A549 (cell line): Measurements from ENCODE around the gene RTBDN. TPM values are rescaled to one million over a fixed set of nuclear protein-coding genes. Genes with fewer than 3 reads are reported as not detected.
"Not testable (repeated sequence)": the region's sequence is repeated elsewhere in the genome, so short reads cannot be mapped to it uniquely, and the experiment has no call there.

Source experiments
- ATAC-seq, 2 experiments: fragments of 200-7000 bp in 1 of 2; fragments of >200 bp in 1 of 2; cut with Nextera tagmentation in 1 of 2; cut with Tn5 transposase in 1 of 2; 3 replicates each; pipeline versions ENCODE4 v1.8.0 to v1.9.1; 2018 to 2020; ENCODE audit warnings: mild to moderate bottlenecking in 1 of 2, moderate library complexity in 1 of 2
- CTCF ChIA-PET: fragments of 300-600 bp; sonication (Branson Sonifier 250); formaldehyde crosslinking; extraction: SDS; loops from one replicate; lab custom pipeline; 2021; ENCODE audit warnings: antibody characterized with exemption, inconsistent platforms; lab: Yijun Ruan, JAX
- POLR2A ChIA-PET: fragments of 350-600 bp; formaldehyde crosslinking; extraction: SDS; loops from one replicate; lab custom pipeline; 2021; ENCODE audit warnings: antibody characterized with exemption, inconsistent platforms; lab: Yijun Ruan, JAX
- DNase-seq, 2 experiments: peaks; one replicate each; pipeline versions ENCODE4 v3.0.0 to v3.0.0-alpha.2; 2011 to 2016; ENCODE audit warnings: low read depth in 1 of 2, low spot score in 1 of 2
- FAIRE-seq: peaks from 2 replicates; lab custom pipeline; 2011; peaks lifted over from hg19 to GRCh38; lab: Jason Lieb, UNC
- H3K27ac ChIP-seq, 2 experiments: fragments of >200 bp; sonication (Bioruptor Twin); formaldehyde crosslinking; 3 replicates each; pipeline ENCODE4 v1.5.1; 2016 to 2017
- H3K4me1 ChIP-seq: fragments of >200 bp; sonication (Bioruptor Twin); formaldehyde crosslinking; 3 replicates; pipeline ENCODE4 v1.6.1; 2016
- H3K4me2 ChIP-seq: fragments of >200 bp; sonication (Bioruptor Twin); formaldehyde crosslinking; 3 replicates; pipeline ENCODE4 v1.6.1; 2016
- H3K4me3 ChIP-seq: fragments of >200 bp; sonication (Bioruptor Twin); formaldehyde crosslinking; 3 replicates; pipeline ENCODE4 v1.5.1; 2016
- H3K9me3 ChIP-seq: fragments of >200 bp; sonication (Bioruptor Twin); formaldehyde crosslinking; 3 replicates; pipeline ENCODE4 v1.6.1; 2016
- CTCF ChIP-seq: fragments of >200 bp; sonication (Bioruptor Twin); formaldehyde crosslinking; IDR thresholded peaks from 3 replicates; pipeline ENCODE4 v1.5.1; 2016
- FOSL2 ChIP-seq, 2 experiments: fragments of 450-650 bp in 1 of 2; fragments of >200 bp in 1 of 2; sonication (Bioruptor Twin) in 1 of 2; formaldehyde crosslinking; IDR thresholded peaks; 2 replicates each; pipeline versions ENCODE4 v1.5.0 to v1.6.1; 2016 to 2020; ENCODE audit warnings: mild to moderate bottlenecking in 1 of 2, moderate library complexity in 1 of 2
- MAX ChIP-seq: IDR thresholded peaks from 2 replicates; pipeline ENCODE4 v1.6.1; 2012
- NR3C1 ChIP-seq: fragments of >200 bp; sonication (Bioruptor Twin); formaldehyde crosslinking; IDR thresholded peaks from 3 replicates; pipeline ENCODE4 v1.6.1; 2017
- RAD21 ChIP-seq, 2 experiments: fragments of >200 bp in 1 of 2; sonication (Bioruptor Twin) in 1 of 2; formaldehyde crosslinking in 1 of 2; IDR thresholded peaks in 1 of 2; conservative IDR thresholded peaks in 1 of 2; 2 replicates in 1 of 2; 3 replicates in 1 of 2; pipeline ENCODE4 v1.6.1; 2012 to 2018; ENCODE audit warnings: inconsistent platforms in 1 of 2
- REST ChIP-seq: fragments of 200-600 bp; sonication (generic); IDR thresholded peaks from 2 replicates; pipeline ENCODE4 v1.6.1; 2016; ENCODE audit warnings: antibody characterized with exemption, mild to moderate bottlenecking, moderate library complexity
- SMC3 ChIP-seq: fragments of >200 bp; sonication (Bioruptor Twin); formaldehyde crosslinking; IDR thresholded peaks from 3 replicates; pipeline ENCODE4 v1.6.1; 2018; ENCODE audit warnings: inconsistent platforms
- ZFP36 ChIP-seq: fragments of 450-650 bp; IDR thresholded peaks from 2 replicates; pipeline ENCODE4 v1.6.1; 2014; ENCODE audit warnings: borderline replicate concordance; ENCODE audit not compliant: partially characterized antibody
- ZNF302 ChIP-seq: fragments of 250-450 bp; sonication (Bioruptor Pico); IDR thresholded peaks from 2 replicates; pipeline ENCODE4 v1.9.0; 2021; ENCODE audit warnings: inconsistent platforms, mild to moderate bottlenecking, moderate library complexity
- WGBS: methylation state at CpG from one replicate; pipeline ENCODE4 v1.1.6; 2017; ENCODE audit errors: missing lambda C conversion rate; 5-methylcytosine and 5-hydroxymethylcytosine counted together
- polyA plus RNA-seq, 4 experiments: library from polyadenylated mRNA; depleted of rRNA in 3 of 4; stranded (reverse); fragments of >200 nt; fragmentation: RNase III in 1 of 4; extraction: RNeasy Plus Mini Kit Qiagen cat#74134 plus additional on column Dnase treatment in 1 of 4; gene quantifications; 2 replicates in 3 of 4; 3 replicates in 1 of 4; pipeline ENCODE4 v1.2.3, GENCODE V29; 2011 to 2017
- TF ChIP-seq, protein P1 (sequence below): fragments of >200 bp; sonication (Bioruptor Twin); formaldehyde crosslinking; IDR thresholded peaks from 3 replicates; pipeline ENCODE4 v1.6.1; 2016

RTBDN gene
- polyA plus RNA-seq, 2 of the 4 experiments (the other 2 are of a cell fraction) = 0.09 to 0.25 TPM

DNA sequence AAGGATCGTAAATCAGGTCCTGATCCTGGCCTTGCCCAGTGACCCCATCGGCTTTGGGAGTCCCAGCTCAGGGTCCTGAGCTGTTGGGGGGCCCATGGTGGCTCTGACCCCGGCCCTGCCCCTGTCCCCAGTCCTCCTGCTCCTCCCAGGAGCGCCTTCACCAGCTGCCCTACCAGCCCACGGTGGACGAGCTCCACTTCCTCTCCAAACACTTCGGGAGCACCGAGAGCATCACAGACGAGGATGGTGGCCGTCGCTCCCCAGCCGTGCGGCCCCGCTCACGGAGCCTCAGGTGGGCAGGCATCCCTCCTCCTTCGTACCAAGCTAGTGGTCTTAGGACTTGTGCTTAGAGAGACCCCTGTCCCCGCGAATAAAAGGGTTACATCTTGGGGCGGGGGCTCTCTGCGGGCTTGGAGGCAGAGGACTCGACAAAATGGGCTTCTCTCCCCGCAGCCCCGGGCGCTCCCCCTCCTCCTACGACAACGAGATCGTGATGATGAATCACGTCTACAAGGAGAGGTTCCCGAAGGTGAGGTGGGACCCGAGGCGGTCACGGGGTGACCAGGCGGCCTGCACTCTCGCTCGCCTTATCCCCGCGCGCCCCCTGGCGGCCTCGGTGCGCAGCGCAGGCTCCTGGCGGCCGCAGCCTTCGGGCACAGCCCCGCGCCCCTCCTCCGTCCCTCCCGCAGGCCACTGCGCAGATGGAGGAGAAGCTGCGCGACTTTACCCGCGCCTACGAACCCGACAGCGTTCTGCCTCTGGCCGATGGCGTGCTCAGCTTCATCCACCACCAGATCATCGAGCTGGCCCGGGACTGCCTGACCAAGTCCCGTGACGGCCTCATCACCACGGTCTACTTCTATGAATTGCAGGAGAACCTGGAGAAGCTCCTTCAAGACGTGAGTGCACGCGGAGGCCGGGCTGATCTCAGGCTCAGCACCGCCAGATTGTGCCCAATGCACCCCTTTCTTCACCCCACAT lies 13.1 kb upstream of the RTBDN start:
- peak overlapping the region; percentile 75 for H3K4me2 ChIP-seq
- WGBS = 42% methylated on average over 28 of the region's 69 CpGs
- no peak overlapping the region for H3K4me3 ChIP-seq
- FAIRE-seq (no peak), ATAC-seq (peak; percentile 97 to 99)
- ChIA-PET CTCF (interaction anchor here (0.5 to 6.7 kb wide), 60 partner anchors 9 to 1739 kb away, joined by 3 to 79 read pairs (median 5); partner anchors contain the start of genes GCDH, GET3, JUNB and MAST1), POLR2A (no interaction called here)
- no peaks in the 10 kb centered on the region for H3K9me3 ChIP-seq
- TF ChIP-seq ZNF302 (CRISPR knock-in tag) (no peak), RAD21 (conservative IDR thresholded peaks at IDR 0.05 in 1 of 2, IDR thresholded peaks at IDR 0.05 in 1 of 2) (peak; percentile 75 to 85), MAX (0 out of 2 replicates have a peak, but pooled peaks have one; percentile 24), NR3C1 (no peak), FOSL2 (IDR thresholded peaks at IDR 0.05) (no peak), FOSL2 (CRISPR knock-in tag; IDR thresholded peaks at IDR 0.05) (peak; percentile 49), CTCF (peak; percentile 80), ZFP36 (no peak), SMC3 (peak; percentile 76)
- TF ChIP-seq, protein P1, sequence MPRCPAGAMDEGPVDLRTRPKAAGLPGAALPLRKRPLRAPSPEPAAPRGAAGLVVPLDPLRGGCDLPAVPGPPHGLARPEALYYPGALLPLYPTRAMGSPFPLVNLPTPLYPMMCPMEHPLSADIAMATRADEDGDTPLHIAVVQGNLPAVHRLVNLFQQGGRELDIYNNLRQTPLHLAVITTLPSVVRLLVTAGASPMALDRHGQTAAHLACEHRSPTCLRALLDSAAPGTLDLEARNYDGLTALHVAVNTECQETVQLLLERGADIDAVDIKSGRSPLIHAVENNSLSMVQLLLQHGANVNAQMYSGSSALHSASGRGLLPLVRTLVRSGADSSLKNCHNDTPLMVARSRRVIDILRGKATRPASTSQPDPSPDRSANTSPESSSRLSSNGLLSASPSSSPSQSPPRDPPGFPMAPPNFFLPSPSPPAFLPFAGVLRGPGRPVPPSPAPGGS = no peak
- TF ChIP-seq, all 56 proteins: peak for 5
- Histone ChIP-seq H3K27ac (peak overlapping the region; percentile 20 to 70; a peak in 2 of 6 replicates), H3K4me1 (0 out of 3 replicates have a peak, but pooled peaks cover 3% of the 10 kb centered on the region)
- peak; percentile 76 for DNase-seq

DNA sequence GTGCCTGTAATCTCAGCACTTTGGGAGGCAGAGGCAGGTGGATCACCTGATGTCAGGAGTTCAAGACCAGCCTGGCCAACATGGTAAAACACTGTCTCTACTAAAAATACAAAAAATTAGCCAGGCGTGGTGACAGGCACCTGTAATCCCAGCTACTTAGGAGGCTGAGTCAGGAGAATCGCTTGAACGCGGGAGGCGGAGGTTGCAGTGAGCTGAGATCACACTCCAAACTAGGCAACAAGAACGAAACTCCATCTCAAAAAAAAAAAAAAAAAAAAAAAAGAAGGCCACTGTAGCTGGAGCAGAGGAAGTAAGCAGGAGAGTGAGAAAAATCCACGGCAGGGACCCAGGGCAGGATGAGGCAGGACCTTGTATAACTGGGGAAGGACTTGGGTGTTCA lies 12.2 kb upstream of the RTBDN start:
- POLR2A ChIA-PET, H3K4me1 ChIP-seq, H3K27ac ChIP-seq, H3K4me3 ChIP-seq, H3K4me2 ChIP-seq, FAIRE-seq, H3K9me3 ChIP-seq, ATAC-seq, DNase-seq: not testable (repeated sequence)
- 90% methylated on average over 7 of the region's 7 CpGs for WGBS
- CTCF ChIA-PET = interaction anchor here (0.6 to 6.7 kb wide), 30 partner anchors 8 to 363 kb away, joined by 3 to 79 read pairs (median 6); partner anchors contain the start of genes GCDH, MAST1, RNASEH2A and RTBDN

DNA sequence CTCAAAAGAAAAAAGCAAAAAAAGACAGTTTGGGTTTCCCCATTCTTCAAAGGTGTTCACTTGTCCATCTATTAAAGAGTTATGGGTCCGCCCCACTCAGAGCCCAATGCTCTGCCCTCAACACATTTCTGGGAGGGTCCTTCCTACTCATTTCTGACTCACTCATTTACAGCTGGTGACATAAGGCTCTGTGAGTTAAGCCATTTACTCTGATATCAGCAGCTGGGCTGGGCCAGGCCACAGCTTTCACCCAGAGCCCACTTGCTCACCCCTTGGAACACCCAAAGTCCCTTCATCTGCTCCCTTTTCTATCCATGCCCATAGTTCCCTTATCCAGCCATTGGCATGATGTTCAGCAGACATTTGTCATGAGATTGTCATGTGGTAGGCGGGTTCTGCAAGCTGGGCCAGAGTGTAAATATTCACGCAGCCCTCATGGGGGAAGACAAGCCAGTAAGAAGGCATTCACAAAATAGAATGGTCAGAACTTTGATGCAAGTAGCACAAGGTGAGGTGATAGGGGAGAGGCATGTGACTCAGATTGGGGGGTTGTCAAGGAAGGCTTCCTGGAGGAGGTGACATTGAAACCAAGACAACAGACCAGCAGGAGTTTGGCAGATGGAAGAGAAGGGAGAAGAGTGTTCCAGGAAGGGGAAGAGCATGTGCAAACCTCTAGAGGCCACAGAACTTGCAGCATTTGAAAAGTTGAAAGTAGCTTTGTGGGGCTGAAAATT lies 9.8 kb upstream of the RTBDN start:
- no peak for DNase-seq
- POLR2A ChIA-PET = no interaction called here

More for the DNA sequence above, 9.8 kb upstream of the RTBDN start:
- Histone ChIP-seq H3K4me2 (no peak overlapping the region), H3K4me1 (0 out of 3 replicates have a peak, but pooled peaks cover 3% of the 10 kb centered on the region), H3K27ac (no peak overlapping the region), H3K9me3 (no peaks in the 10 kb centered on the region), H3K4me3 (no peak overlapping the region)
- TF ChIP-seq REST (no peak), ZFP36 (peak; percentile 84)
- CTCF ChIA-PET = interaction anchor here (6.7 kb wide), 1 partner anchor 79 kb away, joined by 79 read pairs; no protein-coding TSS in a partner anchor
- ATAC-seq = no peak
- no peak for FAIRE-seq
- 80% methylated on average over 3 of the region's 3 CpGs for WGBS
